Smooth muscle cell (in vitro differentiated cells): ENCODE results near the gene AGMO. TPM values are rescaled to one million over a fixed set of nuclear protein-coding genes. Genes with fewer than 3 reads are reported as not detected.

ENCODE experiments used
- DNase-seq: peaks from one replicate; lab custom pipeline; 2025; ENCODE audit not compliant: unreplicated experiment; lab: John Stamatoyannopoulos, UW
- H2AFZ ChIP-seq: fragments of 200-600 bp; sonication (generic); 2 replicates; pipeline ENCODE4 v1.6.0; 2016; ENCODE audit warnings: antibody characterized with exemption, low read depth, mild to moderate bottlenecking
- H3F3A ChIP-seq: fragments of 200-600 bp; sonication (generic); 2 replicates; pipeline ENCODE4 v1.6.0; 2017; ENCODE audit warnings: antibody characterized with exemption, low read depth
- H3K27ac ChIP-seq: fragments of 200-600 bp; sonication (generic); 2 replicates; pipeline ENCODE4 v1.5.1; 2016; ENCODE audit warnings: low read depth, mild to moderate bottlenecking
- H3K27me3 ChIP-seq: fragments of 200-600 bp; sonication (generic); 2 replicates; pipeline ENCODE4 v1.6.1; 2016; ENCODE audit warnings: low read depth, mild to moderate bottlenecking
- H3K36me3 ChIP-seq: fragments of 200-600 bp; sonication (generic); 2 replicates; pipeline ENCODE4 v1.5.1; 2016; ENCODE audit warnings: low read depth
- H3K4me1 ChIP-seq: fragments of 200-600 bp; sonication (generic); 2 replicates; pipeline ENCODE4 v1.5.1; 2016; ENCODE audit warnings: low read depth
- H3K4me2 ChIP-seq: fragments of 200-600 bp; sonication (generic); 2 replicates; pipeline ENCODE4 v1.6.0; 2016; ENCODE audit warnings: mild to moderate bottlenecking
- H3K4me3 ChIP-seq: fragments of 200-600 bp; sonication (generic); 2 replicates; pipeline ENCODE4 v1.5.1; 2016; ENCODE audit warnings: mild to moderate bottlenecking
- H3K79me2 ChIP-seq: fragments of 200-600 bp; sonication (generic); 2 replicates; pipeline ENCODE4 v1.6.0; 2016; ENCODE audit warnings: low read depth, mild to moderate bottlenecking
- H3K9ac ChIP-seq: fragments of 200-600 bp; sonication (generic); 2 replicates; pipeline ENCODE4 v1.6.0; 2016; ENCODE audit warnings: low read depth
- H3K9me3 ChIP-seq: fragments of 200-600 bp; sonication (generic); replicated peaks from 2 replicates; pipeline ENCODE4 v1.5.1; 2016; ENCODE audit warnings: low read depth
- H4K20me1 ChIP-seq: fragments of 200-600 bp; sonication (generic); 2 replicates; pipeline ENCODE4 v1.6.0; 2016; ENCODE audit warnings: low read depth
- WGBS: methylation state at CpG from one replicate; pipeline ENCODE4 v1.1.7; 2016; ENCODE audit warnings: low lambda C conversion rate; 5-methylcytosine and 5-hydroxymethylcytosine counted together
- polyA plus RNA-seq: library from polyadenylated mRNA; unstranded; fragments of >200 nt; fragmentation: Nextera tagmentation; extraction: Ambion mirVana; gene quantifications from 2 replicates; pipeline ENCODE4 v1.2.1, GENCODE V29; 2016
- total RNA-seq: library from RNA; depleted of rRNA; stranded (reverse); fragments of >200 nt; gene quantifications from 2 replicates; pipeline ENCODE4 v1.2.3, GENCODE V29; 2014
- TF ChIP-seq, protein P1 (sequence below): fragments of 200-600 bp; sonication (generic); IDR thresholded peaks from 2 replicates; pipeline ENCODE4 v1.5.1; 2017; ENCODE audit warnings: borderline replicate concordance, mild to moderate bottlenecking, antibody characterized with exemption; ENCODE audit not compliant: insufficient read depth, poor library complexity, severe bottlenecking

AGMO gene
- total and polyA plus RNA-seq, 2 experiments from 2014 or later, result 0.27 to 0.50 TPM

DNA sequence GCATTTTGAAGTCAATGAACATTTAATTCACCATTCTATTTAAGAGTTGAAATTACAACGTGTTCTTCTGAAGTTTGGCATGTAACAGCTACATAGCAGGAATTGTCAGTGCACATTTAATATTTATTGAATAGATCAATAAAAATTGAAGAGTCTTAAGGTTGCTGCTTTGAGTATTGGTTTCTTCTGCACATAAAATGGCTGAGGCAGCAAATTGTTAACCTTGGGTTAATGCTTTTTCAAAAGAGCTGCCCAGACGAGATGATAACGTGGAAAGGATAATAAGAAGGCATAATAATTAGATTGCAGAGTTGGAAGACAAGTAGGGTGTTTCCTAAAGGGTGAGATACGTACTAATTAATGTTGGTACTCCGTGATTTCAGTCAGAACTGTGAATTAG lies 203.7 kb downstream of the AGMO start:
- Histone ChIP-seq H3K27ac (no peak overlapping the region), H3K9ac (no peak overlapping the region), H3K4me3 (no peak overlapping the region), H4K20me1 (no peaks in the 10 kb centered on the region), H3F3A (no peaks in the 10 kb centered on the region), H3K27me3 (no peaks in the 10 kb centered on the region), H3K36me3 (no peaks in the 10 kb centered on the region), H3K9me3 (no peaks in the 10 kb centered on the region), H3K4me2 (no peak overlapping the region), H2AFZ (peak overlapping the region; percentile 52), H3K4me1 (no peaks in the 10 kb centered on the region), H3K79me2 (no peaks in the 10 kb centered on the region)
- TF ChIP-seq, protein P1, sequence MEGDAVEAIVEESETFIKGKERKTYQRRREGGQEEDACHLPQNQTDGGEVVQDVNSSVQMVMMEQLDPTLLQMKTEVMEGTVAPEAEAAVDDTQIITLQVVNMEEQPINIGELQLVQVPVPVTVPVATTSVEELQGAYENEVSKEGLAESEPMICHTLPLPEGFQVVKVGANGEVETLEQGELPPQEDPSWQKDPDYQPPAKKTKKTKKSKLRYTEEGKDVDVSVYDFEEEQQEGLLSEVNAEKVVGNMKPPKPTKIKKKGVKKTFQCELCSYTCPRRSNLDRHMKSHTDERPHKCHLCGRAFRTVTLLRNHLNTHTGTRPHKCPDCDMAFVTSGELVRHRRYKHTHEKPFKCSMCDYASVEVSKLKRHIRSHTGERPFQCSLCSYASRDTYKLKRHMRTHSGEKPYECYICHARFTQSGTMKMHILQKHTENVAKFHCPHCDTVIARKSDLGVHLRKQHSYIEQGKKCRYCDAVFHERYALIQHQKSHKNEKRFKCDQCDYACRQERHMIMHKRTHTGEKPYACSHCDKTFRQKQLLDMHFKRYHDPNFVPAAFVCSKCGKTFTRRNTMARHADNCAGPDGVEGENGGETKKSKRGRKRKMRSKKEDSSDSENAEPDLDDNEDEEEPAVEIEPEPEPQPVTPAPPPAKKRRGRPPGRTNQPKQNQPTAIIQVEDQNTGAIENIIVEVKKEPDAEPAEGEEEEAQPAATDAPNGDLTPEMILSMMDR, result no peak
- no peak for DNase-seq
- WGBS, result 85% methylated on average over 5 of the region's 5 CpGs

DNA sequence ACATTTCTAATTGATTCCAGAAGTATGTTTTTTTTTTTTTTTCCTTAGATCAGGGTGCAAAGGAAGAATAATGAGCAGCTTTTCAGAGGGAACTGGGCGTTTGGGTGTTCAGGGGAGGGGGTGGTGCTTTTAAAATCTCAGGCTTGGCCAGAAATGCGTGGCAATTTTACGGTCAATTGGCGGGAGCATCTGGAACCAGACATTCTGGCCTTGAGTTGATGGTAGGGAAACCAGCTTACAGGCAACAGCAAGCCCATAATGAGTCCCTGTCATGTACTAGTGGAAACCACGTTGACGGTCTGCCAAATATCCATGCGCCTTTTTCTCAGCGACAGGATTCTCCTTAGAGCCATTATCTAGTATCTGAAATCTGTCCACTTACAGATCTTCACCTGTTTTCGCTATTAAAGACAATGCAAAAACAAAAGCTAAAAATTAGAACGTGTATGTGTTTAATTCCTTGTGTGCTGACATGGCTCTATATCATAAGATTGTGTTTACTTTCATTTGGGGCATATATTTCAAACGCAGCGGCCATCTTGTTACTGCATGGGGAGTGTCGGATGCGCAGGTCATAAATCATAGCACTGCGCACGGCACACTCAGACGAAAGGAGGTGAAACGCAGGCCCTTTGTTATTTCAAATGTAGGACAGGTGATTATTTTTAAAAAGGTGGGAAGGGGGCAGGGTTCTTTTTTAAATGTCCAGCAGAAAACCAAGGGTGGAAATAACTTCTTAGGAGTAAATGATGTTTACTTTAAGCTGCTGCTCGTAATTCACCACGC lies 209.2 kb downstream of the AGMO start:
- H3K9ac ChIP-seq, result no peak overlapping the region
- 85% methylated on average over 20 of the region's 20 CpGs for WGBS
- no peak overlapping the region for H3K27ac ChIP-seq
- no peaks in the 10 kb centered on the region for H4K20me1 ChIP-seq
- no peak overlapping the region for H3K4me2 ChIP-seq
- no peaks in the 10 kb centered on the region for H3K4me1 ChIP-seq
- no peak overlapping the region for H2AFZ ChIP-seq
- no peaks in the 10 kb centered on the region for H3K27me3 ChIP-seq
- no peaks in the 10 kb centered on the region for H3K36me3 ChIP-seq
- no peaks in the 10 kb centered on the region for H3K79me2 ChIP-seq
- no peak for DNase-seq
- TF ChIP-seq, protein P1, result no peak
- H3K9me3 ChIP-seq, result no peaks in the 10 kb centered on the region
- no peaks in the 10 kb centered on the region for H3F3A ChIP-seq
- no peak overlapping the region for H3K4me3 ChIP-seq

DNA sequence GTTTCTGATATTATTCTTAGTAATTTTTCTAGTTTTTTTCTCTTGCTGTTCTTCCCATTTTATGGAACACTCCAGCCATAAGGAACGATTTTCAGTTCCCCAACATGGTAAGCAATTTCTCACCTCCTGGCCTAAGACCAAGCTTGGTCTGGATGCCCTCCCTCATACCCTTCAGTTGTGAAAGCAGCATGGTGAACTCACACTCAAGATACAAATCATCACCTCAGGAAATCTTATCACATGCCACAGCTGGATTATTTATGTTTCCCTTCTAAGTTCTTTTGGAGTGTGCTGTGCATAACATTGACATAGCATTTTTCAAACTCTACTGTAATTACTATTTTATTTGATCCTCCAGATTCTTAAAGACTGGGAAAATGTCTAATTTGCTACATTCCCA lies 216.6 kb downstream of the AGMO start:
- WGBS, result 71% methylated on average over 1 of the region's 1 CpG
- no peak overlapping the region for H3K27ac ChIP-seq
- no peaks in the 10 kb centered on the region for H3K79me2 ChIP-seq
- TF ChIP-seq, protein P1, result no peak
- no peak for DNase-seq
- H3K9ac ChIP-seq, result no peak overlapping the region
- no peaks in the 10 kb centered on the region for H3K4me1 ChIP-seq
- H3K27me3 ChIP-seq, result no peaks in the 10 kb centered on the region
- H3K9me3 ChIP-seq, result no peaks in the 10 kb centered on the region
- no peaks in the 10 kb centered on the region for H3K36me3 ChIP-seq
- no peak overlapping the region for H3K4me2 ChIP-seq
- no peak overlapping the region for H3K4me3 ChIP-seq
- no peaks in the 10 kb centered on the region for H4K20me1 ChIP-seq
- no peaks in the 10 kb centered on the region for H3F3A ChIP-seq
- H2AFZ ChIP-seq, result no peak overlapping the region

DNA sequence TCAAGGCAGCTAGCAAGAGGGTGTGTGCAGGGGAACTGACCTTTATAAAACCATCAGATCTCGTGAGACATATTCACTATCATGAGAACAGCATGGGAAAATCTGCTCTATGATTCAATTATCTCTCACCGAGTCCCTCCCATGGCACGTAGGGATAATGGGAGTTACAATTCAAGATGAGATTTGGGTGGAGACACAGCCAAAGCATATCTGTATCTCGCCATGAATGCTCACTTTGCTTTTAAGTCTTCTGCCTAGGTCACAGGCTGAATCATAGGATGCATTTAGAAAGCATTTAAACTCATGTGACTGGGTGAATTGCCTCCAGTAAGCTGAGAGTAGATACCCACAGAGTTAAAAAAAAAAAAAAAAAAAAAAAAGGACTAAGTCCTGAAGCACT lies 220.0 kb downstream of the AGMO start:
- WGBS, result 89% methylated on average over 4 of the region's 4 CpGs

More for the DNA sequence above, 220.0 kb downstream of the AGMO start:
- Histone ChIP-seq H3K4me2 (no peak overlapping the region), H3K36me3 (no peaks in the 10 kb centered on the region), H3K4me3 (no peak overlapping the region), H2AFZ (no peak overlapping the region), H3K27me3 (no peaks in the 10 kb centered on the region), H3K9ac (no peak overlapping the region), H3K4me1 (no peaks in the 10 kb centered on the region), H3K79me2 (no peaks in the 10 kb centered on the region), H3K9me3 (no peaks in the 10 kb centered on the region), H3K27ac (no peak overlapping the region), H4K20me1 (no peaks in the 10 kb centered on the region), H3F3A (no peaks in the 10 kb centered on the region)
- no peak for DNase-seq
- TF ChIP-seq, protein P1, result no peak
